Fibroblast of villous mesenchyme (primary cell): ENCODE data around the gene FER. TPM values are rescaled to one million over a fixed set of nuclear protein-coding genes. Genes with fewer than 3 reads are reported as not detected.

Experiments
- DNase-seq: peaks from one replicate; pipeline ENCODE4 v3.0.0-alpha.2; 2010; ENCODE audit warnings: low read depth
- H3K4me3 ChIP-seq: 2 replicates; pipeline ENCODE4 v1.5.1; 2011; ENCODE audit warnings: low read depth, mild to moderate bottlenecking, low read length
- CTCF ChIP-seq: IDR thresholded peaks from 2 replicates; pipeline ENCODE4 v1.5.1; 2012; ENCODE audit warnings: low read depth, mild to moderate bottlenecking, low read length; ENCODE audit not compliant: insufficient read depth
- total RNA-seq: library from RNA; depleted of rRNA; stranded (reverse); fragments of >200 nt; gene quantifications from 2 replicates; pipeline ENCODE4 v1.2.3, GENCODE V29; 2012

Gene FER
- total RNA-seq, 1 donor, result 43.6 TPM

- TF ChIP-seq CTCF, result no peak
- no peak for DNase-seq
- no peak overlapping the region for H3K4me3 ChIP-seq
These were observed 18.5 kb upstream of the FER start for GRCh38 chr5:108729242-108729615.

GRCh38 chr5:108730617-108731340, 16.9 kb upstream of the FER start:
- H3K4me3 ChIP-seq, result no peak overlapping the region
- DNase-seq, result no peak

GRCh38 chr5:108735790-108736189, 11.9 kb upstream of the FER start:
- DNase-seq, result no peak
- TF ChIP-seq CTCF, result no peak

More at GRCh38 chr5:108730617-108731340, 16.9 kb upstream of the FER start:
- TF ChIP-seq CTCF, result no peak

GRCh38 chr5:108736855-108737254, 10.8 kb upstream of the FER start:
- no peak overlapping the region for H3K4me3 ChIP-seq
- DNase-seq, result no peak
- no peak for TF ChIP-seq CTCF

More at GRCh38 chr5:108735790-108736189, 11.9 kb upstream of the FER start:
- H3K4me3 ChIP-seq, result no peak overlapping the region

- DNase-seq, result no peak
- no peak for TF ChIP-seq CTCF
- no peak overlapping the region for H3K4me3 ChIP-seq
These were observed 8.3 kb upstream of the FER start for GRCh38 chr5:108739376-108739775.

GRCh38 chr5:108739906-108740305, 7.8 kb upstream of the FER start:
- no peak for DNase-seq
- H3K4me3 ChIP-seq, result no peak overlapping the region
- TF ChIP-seq CTCF, result no peak

- H3K4me3 ChIP-seq, result no peak overlapping the region
- TF ChIP-seq CTCF, result no peak
- DNase-seq, result no peak
These were observed 4.4 kb upstream of the FER start for GRCh38 chr5:108743319-108743718.
